HG03159 (cell line): ENCODE data around the gene LTA4H.
"Not testable (repeated sequence)": the region's sequence is repeated elsewhere in the genome, so short reads cannot be mapped to it uniquely, and the experiment has no call there.

Source experiments
- ATAC-seq: cut with Tn5 transposase; IDR thresholded peaks from one replicate; pipeline ENCODE4 v1.9.1; 2021; ENCODE audit warnings: mild to moderate bottlenecking, moderate library complexity; ENCODE audit not compliant: unreplicated experiment

LTA4H gene

DNA sequence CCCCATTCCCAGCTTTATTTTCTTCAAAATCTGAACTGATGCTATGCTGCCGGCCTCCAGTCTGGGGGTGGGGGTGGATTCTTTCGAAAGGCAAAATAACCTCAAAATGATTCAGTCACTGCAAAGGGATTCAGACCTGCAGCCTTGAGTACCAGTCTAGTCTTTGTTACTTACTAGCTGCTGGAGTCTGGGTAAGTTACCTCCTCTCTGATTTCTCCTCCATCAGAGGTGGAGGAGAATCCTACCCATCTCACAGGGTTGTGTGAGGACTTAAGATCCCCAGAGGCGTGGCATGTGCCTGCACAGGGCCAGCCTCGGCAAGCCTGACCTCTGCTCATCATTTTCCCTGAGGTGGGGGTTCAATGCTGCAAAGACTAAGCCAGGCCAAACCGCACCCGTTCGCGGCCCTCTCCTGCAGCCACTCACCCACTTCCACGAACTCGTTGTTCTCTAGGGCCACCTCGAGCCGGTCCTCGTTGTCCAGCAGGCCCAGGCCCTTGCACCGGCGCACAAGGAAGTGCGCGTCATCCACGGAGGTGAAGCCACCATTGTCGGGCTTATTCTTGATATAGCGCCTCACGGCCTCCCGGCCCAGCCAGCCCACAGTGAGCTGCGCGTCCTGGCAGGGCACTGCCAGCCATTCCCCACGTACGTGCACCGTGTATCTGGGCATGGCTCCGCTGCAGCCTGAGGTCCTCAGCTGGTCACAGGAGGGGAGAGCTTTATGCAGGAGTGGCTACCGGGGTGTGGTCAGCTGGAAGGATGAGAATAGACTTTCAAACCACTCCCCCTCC lies 40.0 kb downstream of the LTA4H start:
- ATAC-seq = no peak

DNA sequence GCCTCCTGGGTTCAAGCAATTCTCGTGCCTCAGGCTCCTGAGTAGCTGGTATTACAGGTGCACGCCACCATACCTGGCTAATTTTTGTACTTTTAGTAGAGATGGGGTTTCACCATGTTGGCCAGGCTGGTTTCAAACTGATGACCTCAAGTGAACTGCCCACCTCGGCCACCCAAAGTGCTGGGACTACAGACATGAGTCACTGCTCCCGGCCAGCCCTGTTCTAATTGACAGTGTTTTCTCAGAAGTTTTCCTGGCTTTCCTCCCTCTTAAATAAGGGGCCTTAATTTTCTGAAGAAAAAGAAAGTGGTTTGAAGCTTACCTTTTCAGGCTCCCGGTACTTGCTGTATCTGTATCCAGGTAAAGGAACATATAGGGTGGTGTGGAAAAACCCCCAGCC lies 40.9 kb downstream of the LTA4H start:
- no peak for ATAC-seq

DNA sequence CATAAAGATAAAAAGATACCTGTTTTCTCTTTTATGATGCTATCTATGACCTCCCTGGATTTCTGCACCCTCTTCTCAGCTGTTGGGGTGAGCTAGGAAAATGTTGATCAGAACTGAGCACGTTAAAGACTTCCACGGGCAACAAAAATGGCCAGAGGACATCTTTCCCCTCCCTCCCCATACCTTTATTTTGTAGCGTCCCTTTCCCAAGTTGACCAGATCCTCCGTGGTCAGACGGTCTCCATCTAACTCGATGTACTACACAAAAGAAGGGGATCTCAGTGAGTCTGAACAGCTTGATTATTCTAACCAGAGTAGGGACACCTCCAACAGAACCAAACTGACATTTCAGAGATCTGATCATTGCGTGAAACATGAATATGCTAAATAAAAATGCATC lies 41.5 kb downstream of the LTA4H start:
- no peak for ATAC-seq

DNA sequence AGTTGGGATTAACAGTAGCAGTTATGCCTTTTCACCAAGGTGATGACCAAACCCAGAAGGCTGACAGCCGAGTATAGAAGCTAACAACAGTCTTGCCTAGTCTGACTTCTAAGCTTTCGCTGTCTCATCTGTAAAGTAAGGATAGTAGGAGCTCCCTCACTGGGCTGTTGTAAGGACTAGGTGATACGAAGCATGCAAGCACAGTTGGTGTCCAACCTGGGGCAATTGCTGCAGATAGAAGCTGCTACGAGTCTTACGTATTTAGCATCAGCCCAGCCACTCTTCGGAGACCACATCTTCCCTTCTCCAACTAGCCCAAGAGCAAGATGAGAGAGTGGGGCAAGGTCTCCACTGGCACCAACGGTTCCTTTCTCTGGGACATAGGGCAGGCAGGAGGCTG lies 45.3 kb downstream of the LTA4H start:
- no peak for ATAC-seq

DNA sequence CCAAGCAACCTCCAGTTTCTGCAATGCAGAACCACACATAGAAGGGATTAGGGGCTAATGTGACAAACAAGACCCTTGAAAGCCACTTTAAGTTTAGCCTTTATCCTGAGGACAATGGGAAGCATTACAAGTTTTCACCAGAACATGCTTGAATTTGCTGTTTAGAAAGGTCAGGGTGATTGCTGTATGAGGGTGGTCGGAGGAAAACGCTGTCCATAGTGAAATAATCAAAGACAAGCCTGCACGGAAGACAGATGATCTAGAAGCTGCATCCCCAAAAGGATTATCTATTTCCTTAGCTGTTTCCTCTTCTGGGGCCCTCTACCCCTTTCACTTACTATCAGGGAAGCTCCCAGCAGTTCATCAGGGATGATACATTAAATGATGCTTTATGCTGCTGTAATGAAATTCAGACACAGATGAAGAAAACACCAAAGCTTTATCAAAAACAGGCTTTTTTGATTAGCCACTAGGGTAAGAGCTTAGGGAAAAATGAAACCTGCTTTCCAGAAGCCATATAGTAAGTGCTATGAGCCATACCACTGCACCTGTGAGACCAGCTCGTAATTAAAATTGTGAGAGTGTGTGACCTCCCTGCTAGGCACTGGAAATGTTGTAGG lies 45.8 kb downstream of the LTA4H start:
- no peak for ATAC-seq

DNA sequence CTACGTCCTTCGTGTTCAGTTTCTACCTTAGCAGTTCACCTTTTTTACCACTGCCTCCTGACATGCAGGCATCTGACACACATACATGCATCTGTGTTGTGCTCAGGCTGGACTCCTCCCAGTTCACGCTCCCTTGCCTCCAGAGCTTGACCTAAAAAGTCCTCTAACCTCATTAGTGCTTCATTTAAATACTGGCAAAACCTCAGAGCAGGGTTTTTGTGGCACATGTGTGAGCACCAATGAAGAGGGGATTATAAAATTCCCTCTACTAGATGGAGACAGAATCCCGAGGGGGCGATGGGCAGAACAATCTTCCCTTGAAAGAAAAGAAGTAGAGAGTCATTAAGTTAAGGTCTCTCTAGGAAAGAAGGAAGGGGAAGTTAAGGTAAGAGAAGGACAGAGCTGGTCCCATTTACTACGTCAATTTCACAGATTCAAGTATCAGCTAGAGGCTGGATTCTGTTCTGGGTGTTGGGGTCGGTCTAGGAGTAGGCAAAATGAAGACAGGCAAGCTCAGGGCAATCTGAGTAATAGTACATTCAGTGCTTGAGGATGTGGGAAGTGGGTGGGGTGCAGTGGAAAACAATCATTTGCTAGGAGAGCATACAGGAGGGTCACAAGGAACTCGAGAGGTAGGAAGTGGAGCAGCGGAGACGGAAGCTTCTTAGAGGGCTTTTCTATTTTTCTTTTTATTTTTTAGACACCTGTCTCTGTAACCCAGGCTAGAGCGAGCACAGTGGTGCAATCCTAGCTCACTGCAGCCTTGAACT lies 46.7 kb downstream of the LTA4H start:
- no peak for ATAC-seq

DNA sequence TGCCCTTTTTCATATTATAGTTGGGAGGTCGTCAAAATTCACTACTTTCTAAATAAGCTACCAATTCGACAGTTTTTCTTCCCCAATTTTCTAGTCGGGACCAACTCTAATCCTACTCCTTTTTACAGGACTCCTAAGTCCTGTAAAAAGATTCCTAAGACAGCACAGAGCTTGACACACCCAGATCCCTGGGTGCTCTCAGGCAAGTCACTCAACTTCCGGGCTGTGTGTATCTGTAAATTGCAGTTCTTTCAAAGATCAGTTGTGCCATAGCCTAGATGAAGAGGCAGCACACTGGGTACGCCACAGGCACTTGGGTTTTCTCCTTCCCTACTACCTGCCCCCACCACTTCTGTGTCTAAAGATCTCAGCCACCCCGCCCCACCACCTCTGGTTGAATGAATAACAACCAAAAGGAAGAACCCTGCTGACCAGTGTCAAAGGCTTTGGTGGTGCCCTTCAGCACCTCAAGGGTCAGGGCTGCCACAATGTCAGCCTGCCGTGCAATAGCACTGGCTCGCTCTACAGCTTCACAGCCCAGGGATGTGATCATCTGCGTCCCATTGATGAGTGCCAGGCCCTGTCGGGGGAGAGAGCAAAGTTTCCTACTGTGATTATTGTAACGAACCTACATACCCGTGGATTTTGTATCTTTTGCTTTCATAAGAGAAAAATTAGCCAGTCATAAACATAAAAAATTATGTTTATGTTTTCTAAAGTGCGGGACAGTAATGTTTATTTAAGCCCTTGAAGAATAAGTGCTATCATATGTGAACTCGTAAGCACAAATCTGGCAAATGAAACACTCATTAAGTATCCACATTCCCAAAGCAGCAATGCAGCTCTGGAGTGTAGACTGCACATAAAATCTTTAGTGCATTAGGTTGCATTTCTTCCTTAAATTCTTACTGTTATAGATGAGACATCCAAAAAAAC lies 48.5 kb downstream of the LTA4H start:
- no peak for ATAC-seq

DNA sequence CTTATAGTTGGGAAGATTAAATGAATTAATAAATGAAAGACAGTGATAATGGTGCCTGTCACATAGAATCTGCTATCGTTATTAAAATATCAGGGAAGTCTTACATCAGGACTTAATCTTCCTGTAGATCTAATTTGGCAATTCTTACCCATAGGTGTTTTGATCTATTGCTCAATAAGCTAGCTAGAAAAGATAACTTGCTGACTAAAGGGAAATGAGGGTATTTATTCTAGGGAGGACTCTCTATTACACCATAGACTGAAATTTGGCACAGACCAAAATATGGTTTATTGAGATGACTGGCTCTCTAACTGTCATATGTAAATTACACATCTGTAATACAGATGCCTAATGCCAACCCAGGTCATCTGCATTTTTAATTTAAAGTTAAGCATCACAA lies 50.7 kb downstream of the LTA4H start:
- ATAC-seq = no peak

DNA sequence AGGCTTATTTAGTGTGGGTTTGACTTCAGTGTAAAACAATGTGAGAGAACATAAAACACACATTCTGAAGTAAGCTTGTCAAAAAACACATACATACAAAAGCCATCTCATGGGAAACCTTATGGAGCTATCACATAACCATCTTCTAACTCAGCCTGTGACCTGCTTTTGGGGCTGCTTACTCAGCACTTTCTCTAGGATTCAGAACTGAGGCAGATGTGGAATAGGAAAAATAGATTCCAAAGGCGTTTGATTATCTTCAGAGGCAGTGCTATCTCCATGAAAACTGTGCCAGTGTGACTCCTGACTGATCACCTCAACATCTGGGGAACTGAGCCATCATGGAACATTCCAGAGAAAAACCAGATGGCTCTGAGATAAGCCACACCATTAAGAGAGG lies 52.8 kb downstream of the LTA4H start:
- ATAC-seq = no peak

DNA sequence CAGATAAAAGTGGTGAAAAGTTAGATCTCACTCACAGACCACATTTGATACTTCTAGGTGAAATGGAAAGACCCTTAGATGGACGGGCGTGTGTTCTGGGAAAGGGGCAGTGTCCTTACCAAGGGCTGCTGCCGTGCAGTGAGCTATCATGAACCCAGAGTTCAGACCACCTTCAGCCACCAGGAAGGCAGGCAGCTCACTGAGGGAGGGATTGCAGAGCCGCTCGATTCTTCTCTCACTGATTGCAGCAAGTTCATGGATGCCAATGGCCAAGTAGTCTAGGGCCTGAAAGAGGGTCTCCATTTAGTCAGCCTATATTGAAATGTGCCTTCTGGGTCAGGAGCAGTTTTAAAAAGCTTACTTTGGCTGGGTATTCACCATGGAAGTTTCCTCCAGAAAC lies 55.0 kb downstream of the LTA4H start:
- ATAC-seq = no peak

DNA sequence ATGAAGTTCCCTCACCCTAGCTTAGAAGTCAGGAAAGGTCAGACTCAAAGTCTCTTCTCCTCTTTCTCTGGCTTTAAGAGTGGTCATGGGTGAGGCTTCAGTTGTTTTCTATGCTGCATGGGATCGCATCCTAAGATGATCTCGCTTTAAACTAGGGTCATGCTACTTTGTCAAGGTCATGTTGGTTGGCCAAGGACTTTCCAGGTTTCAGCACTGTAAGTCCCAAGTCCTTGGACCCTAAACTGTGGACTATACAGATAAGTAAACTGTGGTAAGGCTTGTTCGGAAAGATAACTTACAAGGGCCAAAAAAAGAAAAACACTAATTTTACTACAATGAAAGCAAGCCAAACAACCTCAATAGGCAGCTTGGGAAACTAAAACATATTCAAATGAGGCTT lies 56.6 kb downstream of the LTA4H start:
- ATAC-seq = no peak

DNA sequence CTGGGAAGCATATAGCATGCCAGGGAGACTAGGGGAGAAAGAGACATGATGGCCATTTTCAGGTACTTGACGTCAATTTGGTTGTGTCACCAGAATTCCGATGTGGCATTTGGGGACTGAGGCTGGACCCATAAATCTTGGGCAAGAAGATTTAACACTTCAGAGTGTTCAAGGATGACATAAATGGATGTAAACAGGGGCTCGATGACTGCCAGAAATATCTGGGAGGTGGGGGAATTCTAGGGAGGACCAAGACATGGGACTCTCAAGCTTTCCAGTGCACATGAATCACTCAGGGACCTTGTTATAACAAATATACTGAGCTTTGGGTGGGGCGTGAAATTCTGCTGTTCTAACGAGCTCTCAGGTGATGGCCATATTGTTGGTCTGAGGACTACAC lies 57.0 kb downstream of the LTA4H start:
- no peak for ATAC-seq

DNA sequence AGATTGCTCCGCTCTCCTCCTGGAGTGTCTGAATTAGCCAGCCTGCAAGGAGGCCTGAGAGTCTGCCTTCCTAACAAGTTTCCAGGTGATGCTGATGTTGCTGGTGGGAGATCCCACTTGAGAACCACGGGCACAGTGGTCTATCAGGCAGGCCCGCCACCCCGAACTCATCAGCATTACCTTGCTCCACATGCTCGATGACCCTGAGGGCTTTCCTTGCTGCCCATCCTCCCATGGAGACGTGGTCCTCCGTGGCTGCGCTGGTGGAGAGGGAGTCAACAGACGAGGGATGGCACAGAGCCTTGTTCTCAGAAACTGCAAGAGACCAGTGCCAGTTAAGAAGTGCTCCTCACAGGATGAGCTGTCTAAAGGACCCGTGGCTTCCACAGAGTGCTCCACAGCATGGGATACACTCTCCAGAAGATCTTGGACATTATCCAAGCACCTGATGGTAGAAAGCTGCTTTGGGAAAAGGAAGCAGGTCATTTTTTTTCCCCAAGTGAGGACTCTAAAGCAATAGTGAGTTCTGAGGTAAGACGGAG lies 57.6 kb downstream of the LTA4H start:
- ATAC-seq = no peak

DNA sequence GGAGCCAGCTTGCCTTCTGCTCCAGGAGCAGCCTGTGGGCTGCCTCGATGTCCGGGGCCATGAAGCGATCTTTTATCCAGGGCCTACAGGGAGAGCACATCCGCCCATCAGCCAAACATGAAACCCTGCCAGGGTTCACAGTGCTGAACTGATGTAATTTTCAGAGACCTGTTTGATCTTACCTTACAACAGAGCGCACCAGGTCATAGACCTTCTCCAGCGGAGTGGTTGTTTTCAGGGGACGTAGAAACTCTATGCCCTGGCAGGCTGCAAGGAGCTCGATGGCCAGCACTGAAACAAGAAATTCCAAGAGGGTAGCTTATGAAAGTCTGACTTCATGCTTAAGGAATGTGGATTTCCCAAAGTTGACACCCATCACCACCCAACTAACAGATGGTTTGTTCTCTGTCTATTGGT lies 59.0 kb downstream of the LTA4H start:
- ATAC-seq = no peak

DNA sequence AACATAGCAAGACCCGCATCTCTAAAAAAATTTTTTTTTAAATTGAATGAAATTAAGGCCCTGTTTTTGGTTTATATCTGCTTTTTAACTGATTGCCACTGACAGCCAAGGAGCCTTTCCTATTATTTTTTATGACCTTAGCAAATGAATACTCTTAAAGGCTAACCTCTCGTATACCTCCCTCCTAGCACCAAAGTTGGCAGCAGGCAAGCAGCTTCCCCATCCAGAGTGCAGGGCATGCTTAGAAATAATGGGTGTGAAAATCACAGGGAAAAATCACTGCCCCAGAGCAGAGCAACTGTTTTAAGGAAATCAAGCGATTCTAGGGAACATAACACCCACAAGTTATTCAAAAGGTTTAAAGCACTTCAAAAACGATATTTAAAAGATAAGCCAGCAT lies 59.9 kb downstream of the LTA4H start:
- ATAC-seq = no peak

DNA sequence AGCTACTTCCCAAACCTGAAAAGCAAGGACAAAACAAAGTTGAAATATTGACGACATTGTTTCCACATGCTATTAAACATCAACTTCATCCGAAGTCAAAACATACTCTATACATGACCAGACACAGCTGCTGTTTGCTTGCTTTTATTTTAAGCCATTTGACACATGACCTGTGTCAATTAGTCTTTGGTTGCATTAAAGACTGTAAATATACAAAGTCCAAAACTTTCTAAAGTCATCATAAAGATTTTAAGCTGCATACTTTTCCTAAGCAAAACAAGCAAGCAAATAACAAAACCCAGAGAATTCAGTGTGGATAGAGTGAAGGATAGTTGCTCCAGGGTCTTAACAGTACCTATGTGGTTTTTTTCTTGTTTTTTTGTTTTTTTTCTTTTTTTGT lies 61.0 kb downstream of the LTA4H start:
- ATAC-seq = no peak

DNA sequence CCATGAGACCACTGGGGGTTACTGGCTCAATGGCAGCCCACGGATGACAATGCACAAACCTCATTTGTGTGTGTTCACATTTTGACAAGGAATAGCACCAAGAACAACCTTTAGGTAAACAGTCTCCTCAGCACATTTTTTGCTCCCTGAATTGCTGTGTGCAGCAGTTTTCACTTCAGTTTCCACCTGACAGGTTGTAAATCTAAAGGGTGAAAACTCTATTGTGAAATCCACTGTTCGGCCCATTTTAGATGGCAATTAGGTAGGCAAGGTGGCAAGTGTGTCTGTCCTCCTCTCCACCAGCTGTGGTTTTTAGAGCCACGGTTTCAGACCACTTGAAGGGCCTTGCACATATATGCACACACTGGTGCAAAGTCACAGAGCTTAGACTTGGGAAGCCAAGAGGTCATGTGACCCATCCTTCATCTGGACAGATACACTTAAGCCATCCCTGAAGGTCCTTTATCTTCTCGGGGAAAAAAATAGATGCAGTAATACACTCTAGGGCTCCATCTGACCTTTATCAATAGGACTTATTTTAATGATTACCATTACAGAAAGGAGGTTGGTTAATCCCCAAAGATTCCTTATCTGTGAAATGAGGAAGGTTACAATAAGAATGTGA lies 62.4 kb downstream of the LTA4H start:
- no peak for ATAC-seq

DNA sequence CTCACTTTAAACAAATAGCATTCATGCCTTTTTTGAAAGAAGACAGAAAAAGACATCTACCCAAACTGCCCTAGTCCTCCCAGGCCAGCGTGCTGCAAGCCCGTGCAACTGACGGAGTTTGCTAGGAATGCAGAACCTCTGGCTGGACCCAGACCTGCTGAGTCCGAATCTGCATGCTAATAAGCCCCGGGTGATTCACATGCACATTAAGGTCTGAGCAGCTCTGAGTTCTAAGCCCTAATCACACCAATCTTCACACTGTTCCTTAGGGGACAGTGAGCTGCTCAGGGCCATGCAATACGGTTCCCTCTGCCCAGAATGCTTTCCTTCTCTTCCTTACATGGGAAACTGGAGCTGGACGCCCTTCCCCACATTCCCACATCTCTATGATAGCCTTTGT lies 64.5 kb downstream of the LTA4H start:
- ATAC-seq = no peak

DNA sequence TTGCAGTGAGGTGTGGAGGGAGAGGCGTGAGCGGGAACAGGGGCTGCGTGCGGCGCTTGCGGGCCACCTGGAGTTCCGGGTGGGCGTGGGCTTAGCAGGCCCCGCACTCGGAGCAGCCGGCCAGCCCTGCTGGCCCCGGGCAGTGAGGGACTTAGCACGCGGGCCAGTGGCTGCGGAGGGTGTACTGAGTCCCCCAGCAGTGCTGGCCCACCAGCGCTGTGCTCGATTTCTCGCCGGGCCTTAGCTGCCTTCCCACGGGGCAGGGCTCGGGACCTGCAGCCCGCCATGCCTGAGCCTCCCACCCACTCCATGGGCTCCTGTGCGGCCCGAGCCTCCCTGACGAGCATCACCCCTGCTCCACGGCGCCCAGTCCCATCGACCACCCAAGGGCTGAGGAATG lies 66.3 kb downstream of the LTA4H start:
- not testable (repeated sequence) for ATAC-seq

DNA sequence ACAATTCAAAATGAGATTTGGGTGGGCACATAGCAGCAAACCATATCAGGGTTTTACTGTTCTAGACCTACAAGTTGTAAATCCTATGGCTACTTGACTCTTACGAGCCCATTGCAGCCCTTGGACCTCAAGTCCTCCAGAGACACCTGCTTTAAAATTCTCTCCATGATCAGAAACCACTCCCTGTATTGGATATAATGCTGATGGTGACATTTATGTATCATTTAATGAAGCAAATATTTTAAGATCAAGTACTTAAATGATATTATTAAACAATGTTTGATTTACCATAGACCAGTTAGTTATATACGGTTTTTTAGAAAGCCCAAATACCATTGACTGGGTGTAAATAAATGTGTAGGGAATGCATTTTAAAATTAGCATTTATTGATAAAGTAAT lies 68.1 kb downstream of the LTA4H start:
- ATAC-seq = no peak
